Glomerular visceral epithelial cell (primary cell): Measurements from ENCODE around the gene ZMAT2.
"Not testable (repeated sequence)": the region's sequence is repeated elsewhere in the genome, so short reads cannot be mapped to it uniquely, and the experiment has no call there.

Source experiments
- DNase-seq: peaks from one replicate; pipeline ENCODE4 v3.0.0-alpha.2; 2016; ENCODE audit errors: extremely low spot score

The ZMAT2 gene

GRCh38 chr5:140708787-140709186 is 8.5 kb downstream of the ZMAT2 start:
- not testable (repeated sequence) for DNase-seq

- peak; percentile 99 for DNase-seq
Observed at GRCh38 chr5:140710899-140711552, 10.8 kb downstream of the ZMAT2 start.

- DNase-seq: no peak
Observed at GRCh38 chr5:140711794-140712193, 11.5 kb downstream of the ZMAT2 start.

DNA sequence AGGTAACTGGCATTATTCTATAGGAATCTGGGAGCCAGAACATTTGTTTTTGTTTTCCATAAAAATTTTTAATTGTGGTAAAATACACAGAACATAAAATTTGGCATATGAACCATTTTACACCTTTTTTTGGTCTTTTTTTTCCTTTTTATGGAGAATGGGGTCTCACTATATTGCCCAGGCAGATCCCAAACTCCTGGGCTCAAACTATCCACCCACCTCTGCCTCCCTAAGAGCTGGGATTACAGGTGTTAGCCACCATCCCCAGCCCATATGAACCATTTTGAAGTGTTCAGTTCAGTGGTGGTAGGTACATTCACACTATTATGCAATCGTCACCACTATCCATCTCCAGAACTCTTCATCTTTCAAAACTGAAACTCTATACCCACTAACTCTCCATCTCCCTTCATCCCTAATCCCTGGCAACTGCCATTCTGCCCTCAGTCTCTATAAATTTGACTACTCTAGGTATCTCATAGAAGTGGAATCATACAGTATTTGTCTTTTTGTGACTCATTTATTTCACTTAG is 13.4 kb downstream of the ZMAT2 start:
- no peak for DNase-seq

- not testable (repeated sequence) for DNase-seq
Observed at GRCh38 chr5:140716238-140716637, 16.0 kb downstream of the ZMAT2 start.

DNA sequence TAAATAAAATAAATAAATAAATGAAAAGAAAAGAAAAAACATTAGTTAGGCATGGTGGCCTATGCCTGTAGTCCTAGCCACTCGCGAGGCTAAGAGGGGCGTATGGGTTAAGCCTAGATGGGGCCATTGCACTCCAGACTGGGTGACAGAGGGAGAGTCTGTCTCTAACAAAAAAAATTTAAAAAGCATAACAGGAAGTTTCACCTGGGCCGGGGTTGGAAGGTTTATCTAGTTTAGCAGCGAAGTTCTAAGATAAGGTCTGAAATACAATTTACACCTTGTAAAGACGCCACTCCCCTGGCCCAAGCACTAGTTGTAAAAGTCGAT is 18.0 kb downstream of the ZMAT2 start:
- no peak for DNase-seq

- not testable (repeated sequence) for DNase-seq
Observed at GRCh38 chr5:140720738-140721137, 20.5 kb downstream of the ZMAT2 start.

DNA sequence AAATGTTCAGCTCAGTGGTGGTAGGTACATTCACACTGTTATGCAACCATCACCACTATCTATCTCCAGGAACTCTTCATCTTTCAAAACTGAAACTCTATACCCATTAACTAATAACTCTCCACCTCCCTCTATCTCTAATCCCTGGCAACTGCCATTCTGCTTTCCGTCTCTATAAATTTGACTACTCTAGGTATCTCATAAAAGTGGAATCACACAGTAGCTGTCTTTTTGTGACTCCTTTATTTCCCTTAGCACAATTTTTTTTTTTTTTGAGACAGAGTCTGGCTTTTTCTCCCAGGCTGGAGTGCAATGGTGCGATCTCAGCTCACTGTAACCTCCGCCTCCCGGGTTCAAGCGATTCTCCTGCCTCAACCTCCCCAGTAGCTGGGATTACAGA is 21.1 kb downstream of the ZMAT2 start:
- not testable (repeated sequence) for DNase-seq

GRCh38 chr5:140725799-140726471 is 25.7 kb downstream of the ZMAT2 start:
- peak; percentile 94 for DNase-seq

GRCh38 chr5:140733098-140733497 is 32.9 kb downstream of the ZMAT2 start:
- DNase-seq: no peak

DNA sequence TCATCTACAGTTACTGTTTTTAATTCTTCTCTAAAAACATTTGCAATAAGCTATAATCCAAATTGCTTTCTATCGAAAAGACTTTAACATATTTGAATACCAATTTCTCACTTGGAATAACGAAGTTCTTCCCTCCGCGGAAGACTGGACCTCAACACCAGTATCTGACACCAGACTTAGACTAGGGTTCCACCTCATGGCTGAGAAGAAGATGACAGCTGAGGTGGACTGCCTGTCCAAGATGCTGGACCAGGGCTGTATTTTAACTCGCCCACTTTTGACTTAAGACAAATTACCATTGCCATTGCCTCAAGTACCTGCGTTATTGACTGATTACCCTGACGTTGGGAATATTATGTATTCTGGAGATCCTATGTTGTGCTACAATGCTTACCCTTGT is 34.1 kb downstream of the ZMAT2 start:
- DNase-seq: peak; percentile 18

GRCh38 chr5:140737486-140737885 is 37.2 kb downstream of the ZMAT2 start:
- DNase-seq: no peak

DNA sequence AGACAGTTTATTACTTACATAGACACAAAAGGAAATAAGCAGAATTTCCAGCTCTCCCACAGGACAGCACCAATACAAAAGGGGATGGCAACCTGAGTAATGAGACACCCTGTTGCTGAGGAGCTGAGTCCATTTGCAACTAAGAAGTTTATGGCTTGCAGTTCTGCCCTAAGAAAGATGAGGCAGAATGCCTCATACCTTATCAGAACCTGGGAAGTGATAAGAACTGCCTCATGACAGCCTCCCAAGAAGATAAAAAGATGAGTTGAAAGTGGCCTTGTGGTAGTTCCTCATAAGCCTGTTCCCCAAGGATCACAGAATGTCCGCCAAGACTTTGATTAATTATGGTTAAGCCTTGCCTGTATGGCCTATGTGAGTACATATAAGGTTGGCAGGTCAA is 41.7 kb downstream of the ZMAT2 start:
- DNase-seq: no peak

- no peak for DNase-seq
Observed at GRCh38 chr5:140753561-140753960, 53.3 kb downstream of the ZMAT2 start.
